GM21825 (cell line): Measurements from ENCODE around the gene YTHDC2.

Experiments used
- ATAC-seq: cut with Tn5 transposase; IDR thresholded peaks from one replicate; pipeline ENCODE4 v1.9.1; 2021; ENCODE audit warnings: mild to moderate bottlenecking, moderate library complexity; ENCODE audit not compliant: unreplicated experiment

The YTHDC2 gene

DNA sequence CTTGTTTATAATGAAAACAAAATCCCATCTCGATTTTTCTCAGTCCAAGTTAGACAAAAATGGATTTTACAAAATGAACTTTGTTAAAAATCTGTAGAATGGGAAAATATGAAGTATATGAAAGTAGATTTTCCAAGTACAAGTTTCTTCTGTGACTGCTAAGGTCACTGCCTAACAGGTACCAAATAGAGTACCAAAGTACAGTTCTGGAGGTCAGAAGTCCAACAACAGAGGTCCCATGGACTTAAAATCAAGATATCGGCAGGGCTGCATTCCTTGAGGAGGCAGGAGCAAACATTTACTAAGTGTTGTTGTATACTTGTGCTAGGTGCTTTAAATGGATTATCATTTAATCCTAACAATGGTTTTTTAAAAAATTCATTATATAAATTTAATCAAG is 5.9 kb downstream of the YTHDC2 start:
- ATAC-seq: no peak

GRCh38 chr5:113520429-113520828 is 6.9 kb downstream of the YTHDC2 start:
- peak; percentile 58 for ATAC-seq

DNA sequence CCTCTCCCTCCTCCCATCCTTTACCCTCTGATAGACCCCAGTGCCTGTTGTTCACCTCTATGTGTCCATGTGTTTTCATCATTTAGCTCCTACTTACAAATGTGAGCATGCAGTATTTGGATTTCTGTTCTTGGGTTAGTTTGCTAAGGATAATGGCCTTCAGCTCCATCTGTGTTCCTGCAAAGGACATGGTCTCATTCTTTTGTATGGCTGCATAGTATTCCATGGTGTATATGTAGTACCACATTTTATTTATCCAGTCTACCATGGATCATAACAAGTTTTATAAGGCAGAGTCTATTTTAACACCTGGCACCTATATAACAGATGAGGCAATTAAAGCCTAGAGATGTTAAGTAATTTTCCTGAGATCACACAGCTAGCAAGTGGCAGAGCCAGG is 7.4 kb downstream of the YTHDC2 start:
- no peak for ATAC-seq

GRCh38 chr5:113523168-113523567 is 9.7 kb downstream of the YTHDC2 start:
- ATAC-seq: no peak

DNA sequence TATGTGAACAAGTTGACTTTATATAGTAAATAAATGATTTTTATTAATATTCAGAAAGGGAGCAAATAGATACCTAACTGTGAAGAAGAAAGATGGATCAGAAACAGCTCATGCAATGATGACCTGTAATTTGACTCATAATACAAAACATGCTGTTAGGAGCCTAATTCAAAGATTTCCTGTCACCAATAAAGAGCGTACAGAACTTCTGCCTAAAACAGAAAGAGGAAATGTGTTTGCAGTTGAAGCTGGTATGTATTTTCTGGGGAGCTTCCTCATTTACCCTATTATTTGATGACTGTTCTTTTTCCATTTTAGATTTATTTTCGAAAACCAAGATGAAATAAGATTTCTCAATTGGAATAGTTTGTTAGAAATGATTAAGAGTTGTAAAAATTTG is 11.4 kb downstream of the YTHDC2 start:
- ATAC-seq: peak; percentile 69

GRCh38 chr5:113526421-113526820 is 12.9 kb downstream of the YTHDC2 start:
- ATAC-seq: no peak

GRCh38 chr5:113527746-113528145 is 14.3 kb downstream of the YTHDC2 start:
- no peak for ATAC-seq

DNA sequence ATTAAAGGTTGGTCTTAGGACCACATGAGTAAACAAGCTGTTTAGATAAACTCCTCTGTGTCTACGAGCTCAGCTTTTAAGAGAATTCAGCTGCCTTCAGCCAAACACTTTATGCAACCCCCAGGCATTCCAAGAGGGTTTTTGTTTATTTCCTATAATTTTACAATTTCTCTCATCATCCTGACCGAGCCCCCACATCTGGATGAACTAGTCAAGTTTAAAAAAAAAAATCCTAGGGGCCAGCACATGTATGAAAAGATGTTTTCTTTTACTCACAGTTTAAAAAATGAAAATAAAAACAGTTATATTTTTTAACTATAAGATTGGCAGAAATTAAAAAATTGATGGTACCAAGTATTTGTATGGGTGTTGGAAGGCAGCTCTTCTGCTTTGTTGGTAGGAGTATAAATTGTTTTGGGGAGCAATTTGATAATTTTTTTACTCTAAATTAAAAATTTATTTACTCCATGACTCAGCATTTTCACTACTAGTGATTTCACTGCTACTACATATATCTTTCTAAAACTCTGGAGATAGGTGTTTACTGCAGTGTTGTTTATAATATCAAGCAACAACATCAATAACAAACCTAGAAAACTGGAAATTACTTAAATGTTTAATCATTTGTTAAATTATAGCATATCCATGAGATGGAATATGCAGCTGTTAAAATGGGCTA is 18.1 kb downstream of the YTHDC2 start:
- no peak for ATAC-seq

DNA sequence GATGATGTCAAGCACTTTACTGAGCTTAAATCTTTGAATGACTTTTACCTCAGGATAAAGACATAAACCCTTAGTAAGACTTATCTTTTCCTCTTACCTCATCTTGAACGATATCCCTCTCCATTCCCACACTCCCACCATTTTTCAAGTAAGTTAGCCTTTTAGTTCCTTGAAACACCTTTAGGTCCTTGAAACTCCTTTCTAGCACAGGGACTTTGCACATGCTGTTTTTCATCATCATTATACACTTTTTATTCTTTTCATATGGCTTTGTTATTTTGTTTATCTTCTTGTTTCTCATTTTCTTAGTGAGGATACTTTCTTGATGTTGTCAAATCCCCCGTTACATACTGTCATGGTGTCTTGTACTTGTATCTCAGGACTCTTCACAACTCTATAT is 24.8 kb downstream of the YTHDC2 start:
- ATAC-seq: no peak

DNA sequence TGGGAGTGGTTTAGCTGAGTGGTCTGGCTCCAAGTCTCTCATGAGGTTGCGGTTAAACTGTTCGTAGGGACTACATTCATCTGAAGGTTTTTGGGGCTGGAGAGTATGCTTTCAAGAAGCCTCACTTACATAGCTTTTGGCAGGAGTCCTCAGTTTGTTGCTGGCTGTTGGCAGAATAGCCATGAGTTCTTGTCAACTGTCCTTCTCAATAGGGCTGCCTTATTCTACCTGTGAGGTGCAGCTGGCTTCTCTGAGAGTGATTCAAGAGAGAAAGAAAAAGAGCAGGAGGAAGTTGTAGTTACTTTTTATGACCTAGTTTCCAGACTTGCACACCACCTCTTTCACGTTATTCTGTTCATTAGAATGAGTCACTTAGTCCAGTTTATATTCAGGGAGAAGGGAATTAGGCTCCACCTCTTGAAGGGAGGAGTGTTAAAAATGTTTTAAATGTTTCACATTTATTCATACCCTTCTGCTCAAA is 33.2 kb downstream of the YTHDC2 start:
- ATAC-seq: no peak

DNA sequence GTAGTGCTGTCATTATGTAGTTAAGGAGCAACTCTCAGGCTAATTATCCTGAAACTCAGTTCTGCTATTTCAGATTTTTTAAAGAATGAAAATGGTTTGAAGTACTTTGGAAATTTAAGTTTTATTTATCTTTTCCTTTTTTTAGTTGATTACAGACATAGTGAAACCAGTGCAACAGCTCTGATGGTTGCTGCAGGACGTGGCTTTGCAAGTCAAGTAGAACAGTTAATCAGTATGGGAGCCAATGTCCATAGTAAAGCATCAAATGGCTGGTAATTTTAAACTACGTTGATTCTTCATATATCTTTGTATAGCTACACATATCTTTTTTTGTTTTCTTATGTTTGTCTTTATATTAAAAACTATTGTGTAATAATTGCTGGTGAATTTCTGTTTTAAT is 34.9 kb downstream of the YTHDC2 start:
- peak; percentile 79 for ATAC-seq

DNA sequence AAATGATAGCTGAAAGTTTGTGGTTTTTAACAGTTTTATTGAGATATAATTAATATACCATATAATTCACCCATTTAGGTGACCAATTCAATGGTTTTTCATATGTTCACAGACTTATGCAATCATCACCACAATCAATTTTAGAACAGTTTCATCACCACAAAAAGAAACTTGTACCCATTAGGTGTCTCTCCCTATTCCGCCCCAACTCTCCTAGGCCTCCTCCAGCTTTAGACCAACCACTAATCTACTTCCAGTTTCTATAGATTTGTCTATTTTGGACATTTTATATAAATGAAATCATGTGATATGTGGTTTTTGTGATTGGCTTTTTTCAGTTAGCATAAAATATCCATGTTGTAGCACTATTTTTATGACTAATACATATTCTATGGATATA is 38.6 kb downstream of the YTHDC2 start:
- ATAC-seq: no peak

GRCh38 chr5:113552620-113553019 is 39.1 kb downstream of the YTHDC2 start:
- no peak for ATAC-seq

DNA sequence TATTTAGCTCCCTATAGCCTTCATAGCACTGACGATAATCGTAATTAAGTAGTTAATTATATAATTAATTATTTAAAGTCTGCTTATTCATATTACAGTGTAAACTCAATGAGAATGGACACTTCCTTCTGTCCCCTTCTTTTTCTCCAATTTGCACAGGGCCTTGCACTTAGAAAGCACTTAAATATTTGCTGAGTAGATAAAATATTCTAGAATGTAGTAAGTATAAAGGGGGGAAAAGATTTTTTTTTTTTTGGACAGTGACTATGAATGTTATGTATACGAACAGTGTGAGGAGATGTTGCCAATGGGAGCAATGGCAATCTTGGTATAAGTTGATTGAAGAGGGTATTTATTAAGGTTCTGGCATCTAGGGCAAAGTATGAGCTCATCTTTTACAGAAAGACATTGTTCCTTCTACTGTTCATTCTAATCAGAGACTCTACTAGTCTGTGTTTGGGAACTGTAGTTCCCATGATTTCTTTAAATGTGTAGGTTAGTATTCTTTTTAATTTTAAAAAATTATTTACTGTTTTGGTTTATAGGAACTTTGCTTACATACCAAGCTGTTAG is 49.4 kb downstream of the YTHDC2 start:
- no peak for ATAC-seq

GRCh38 chr5:113569396-113569795 is 55.9 kb downstream of the YTHDC2 start:
- ATAC-seq: no peak

DNA sequence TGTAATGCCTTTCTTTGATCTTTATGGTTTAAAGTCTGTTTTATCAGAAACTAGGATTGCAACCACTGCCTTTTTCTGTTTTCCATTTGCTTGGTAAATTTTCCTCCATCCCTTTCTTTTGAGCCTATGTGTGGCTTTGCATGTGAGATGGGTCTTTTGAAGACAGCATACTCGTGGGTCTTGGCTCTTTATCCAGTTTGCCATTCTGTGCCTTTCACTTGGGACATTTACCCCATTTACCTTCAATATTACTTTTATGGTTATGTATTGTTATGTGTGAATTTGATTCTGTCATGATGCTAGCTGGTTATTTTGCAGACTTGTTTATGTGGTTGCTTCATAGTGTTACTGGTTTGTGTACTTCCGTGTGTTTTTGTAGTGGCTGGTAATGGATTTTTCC is 59.2 kb downstream of the YTHDC2 start:
- no peak for ATAC-seq

DNA sequence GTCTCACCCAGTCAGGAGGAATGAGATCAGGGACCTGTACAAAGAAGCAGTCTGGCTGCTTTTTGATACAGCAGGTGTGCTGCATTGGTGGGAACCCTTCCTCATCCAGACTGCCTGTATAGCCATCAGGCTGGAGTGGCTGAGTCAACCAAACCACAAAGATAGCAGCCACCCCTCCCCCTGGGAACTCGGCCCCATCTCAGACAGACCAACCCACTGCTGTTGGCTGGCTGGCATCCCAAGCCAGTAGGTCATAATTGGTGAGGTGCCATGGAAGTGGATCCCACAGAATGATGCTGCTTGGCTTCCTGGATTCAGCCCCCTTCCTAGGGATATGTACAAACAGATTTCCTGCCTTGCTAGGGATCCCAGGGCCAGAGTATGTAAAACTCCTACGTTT is 60.9 kb downstream of the YTHDC2 start:
- no peak for ATAC-seq

DNA sequence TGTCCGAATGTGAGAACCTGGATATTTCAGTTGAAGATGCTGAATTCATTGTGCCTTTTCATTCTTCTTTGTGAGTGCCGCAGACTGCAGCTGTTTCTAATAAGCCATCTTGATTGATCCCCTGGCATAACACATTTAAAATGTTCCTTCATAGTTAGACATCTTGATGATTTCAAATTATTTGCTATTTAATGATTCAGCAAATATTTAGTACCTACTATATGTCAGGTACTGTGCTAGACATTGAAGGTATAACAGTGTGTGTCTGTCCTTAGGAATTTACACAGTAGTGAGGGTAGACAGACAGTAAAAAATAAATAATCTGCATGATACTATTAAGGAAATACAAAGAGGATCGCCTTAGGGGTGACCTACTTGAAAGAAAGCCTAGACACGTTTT is 61.6 kb downstream of the YTHDC2 start:
- no peak for ATAC-seq

DNA sequence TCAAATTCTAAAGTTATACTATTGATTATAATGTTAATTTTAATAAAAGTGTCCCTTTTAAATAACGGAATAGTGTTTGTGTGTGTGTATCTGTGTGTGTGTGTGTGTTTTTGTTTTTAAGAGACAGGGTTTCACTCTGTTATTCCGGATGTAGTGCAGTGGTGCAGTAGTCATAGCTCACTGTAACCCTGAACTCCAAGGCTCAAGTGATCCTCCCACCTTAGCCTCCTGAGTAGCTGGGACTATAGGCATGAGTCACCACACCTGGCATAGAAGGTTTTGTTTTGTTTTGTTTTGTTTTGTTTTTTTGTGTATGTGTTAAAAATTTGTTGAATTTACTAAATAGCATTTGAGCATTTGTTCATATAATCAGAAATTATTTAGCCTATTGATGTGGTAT is 64.6 kb downstream of the YTHDC2 start:
- ATAC-seq: no peak

GRCh38 chr5:113581388-113581787 is 67.9 kb downstream of the YTHDC2 start:
- no peak for ATAC-seq

- no peak for ATAC-seq
These were observed 84.7 kb downstream of the YTHDC2 start for GRCh38 chr5:113598150-113598549.

DNA sequence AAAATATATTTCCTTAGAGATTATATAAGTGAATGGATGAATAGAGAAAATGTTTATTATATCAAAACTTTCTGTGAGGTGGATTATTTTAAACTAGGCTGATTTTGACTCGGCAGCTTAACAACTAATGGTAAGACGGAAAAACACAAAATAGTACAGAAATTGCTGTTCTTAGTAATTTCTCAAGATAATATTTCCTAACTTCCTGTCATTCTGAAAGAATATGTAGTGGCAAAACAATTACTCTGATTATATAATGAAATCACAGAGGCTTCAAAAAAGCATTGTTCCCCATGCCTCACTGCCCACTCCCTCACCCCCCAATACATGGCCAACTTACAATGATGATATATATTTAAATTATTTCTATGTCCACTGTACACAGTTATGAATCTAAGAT is 85.4 kb downstream of the YTHDC2 start:
- ATAC-seq: no peak
